CD4-positive, alpha-beta T cell (primary cell): ENCODE results near the gene GFPT1. TPM values are rescaled to one million over a fixed set of nuclear protein-coding genes. Genes with fewer than 3 reads are reported as not detected.

Experiments used
- ATAC-seq: fragments of 200-7000 bp; cut with Tn5 transposase; one replicate; pipeline ENCODE4 v1.10.0; 2022; ENCODE audit warnings: mild to moderate bottlenecking; ENCODE audit not compliant: poor library complexity
- CTCF ChIA-PET: fragments of 350-600 bp; sonication (Branson Sonifier 250); formaldehyde crosslinking; loops from one replicate; lab custom pipeline; 2021; ENCODE audit warnings: antibody characterized with exemption, inconsistent platforms; lab: Charles Lee
- POLR2A ChIA-PET: fragments of 350-600 bp; sonication (Branson Sonifier 250); formaldehyde crosslinking; loops from one replicate; lab custom pipeline; 2021; ENCODE audit warnings: antibody characterized with exemption, inconsistent platforms; lab: Charles Lee
- DNase-seq, 14 experiments: peaks; one replicate each; pipeline ENCODE4 v3.0.0-alpha.2; 2013 to 2020; ENCODE audit warnings: mixed read lengths in 2 of 14
- H3K27ac ChIP-seq, 2 donors: one replicate each; pipeline versions ENCODE4 v1.5.1 to v1.7.0; 2013; ENCODE audit warnings: low read length in 2 of 2, low read depth in 1 of 2, mild to moderate bottlenecking in 1 of 2
- H3K27me3 ChIP-seq, 2 experiments: 1 replicate in 1 of 2; 2 replicates in 1 of 2; pipeline versions ENCODE4 v1.6.1 to v1.7.0; 2013; ENCODE audit warnings: low read length in 2 of 2, control low read depth in 1 of 2, mild to moderate bottlenecking in 1 of 2, moderate library complexity in 1 of 2; ENCODE audit not compliant: insufficient read depth in 2 of 2, control insufficient read depth in 1 of 2
- H3K36me3 ChIP-seq: one replicate; pipeline ENCODE4 v1.6.1; 2013; ENCODE audit warnings: low read length, control low read depth; ENCODE audit not compliant: insufficient read depth
- H3K4me1 ChIP-seq: one replicate; pipeline ENCODE4 v1.6.1; 2013; ENCODE audit warnings: low read length, control low read depth; ENCODE audit not compliant: insufficient read depth
- H3K4me3 ChIP-seq: one replicate; pipeline ENCODE4 v1.5.1; 2013; ENCODE audit warnings: mild to moderate bottlenecking, low read length, moderate library complexity
- H3K9me3 ChIP-seq, 2 experiments: 1 replicate in 1 of 2; 2 replicates in 1 of 2; pipeline versions ENCODE4 v1.6.1 to v1.7.0; 2013; ENCODE audit warnings: low read length in 2 of 2, mild to moderate bottlenecking in 2 of 2, control low read depth in 1 of 2, moderate library complexity in 1 of 2; ENCODE audit not compliant: control insufficient read depth in 1 of 2, insufficient read depth in 1 of 2
- H3K27ac Mint-ChIP-seq: one replicate; pipeline ENCODE4 v1.8.0; 2020; ENCODE audit warnings: mixed read lengths
- H3K27me3 Mint-ChIP-seq: one replicate; pipeline ENCODE4 v1.8.0; 2021; ENCODE audit warnings: mixed read lengths
- H3K36me3 Mint-ChIP-seq: one replicate; pipeline ENCODE4 v1.8.0; 2021; ENCODE audit warnings: low read depth, mixed read lengths
- H3K4me1 Mint-ChIP-seq: one replicate; pipeline ENCODE4 v1.8.0; 2021; ENCODE audit warnings: low read depth, mixed read lengths
- H3K4me3 Mint-ChIP-seq: one replicate; pipeline ENCODE4 v1.8.0; 2020; ENCODE audit warnings: mild to moderate bottlenecking, mixed read lengths
- H3K9me3 Mint-ChIP-seq: one replicate; pipeline ENCODE4 v1.8.0; 2020; ENCODE audit warnings: mixed read lengths
- CTCF ChIP-seq: fragments of 200-600 bp; IDR thresholded peaks from one replicate; pipeline ENCODE4 v1.8.0; 2022; ENCODE audit warnings: antibody characterized with exemption, mild to moderate bottlenecking
- intact Hi-C, 2 experiments: fragments of 100-400 bp; cut with DNase I in 1 of 2; cut with micrococcal nuclease in 1 of 2; formaldehyde crosslinking; loops; one replicate each; pipeline versions ENCODE4 v1.15.1 to v1.9.0; 2023 to 2025; cut with DNase I, micrococcal nuclease
- total RNA-seq, 174 experiments: library from RNA in 2 of 174; stranded (reverse) in 2 of 174; gene quantifications; one replicate each; pipeline ENCODE4 v1.2.3 and lab custom pipeline; 2021 to 2026

Gene GFPT1
- total RNA-seq, 2 experiments from 2014 or later = 17.6 to 18.3 TPM

- ChIA-PET CTCF (no interaction called here), POLR2A (no interaction called here)
- intact Hi-C loops = no loop called here
These were observed 8.8 kb upstream of the GFPT1 start for GRCh38 chr2:69395866-69396265.

GRCh38 chr2:69393963-69394362 is 6.9 kb upstream of the GFPT1 start:
- CTCF ChIA-PET = no interaction called here
- no peak for ATAC-seq

More at GRCh38 chr2:69395866-69396265, 8.8 kb upstream of the GFPT1 start:
- Mint-ChIP-seq H3K4me3 (no peak overlapping the region), H3K4me1 (no peaks in the 10 kb centered on the region), H3K27me3 (no peaks in the 10 kb centered on the region), H3K36me3 (peaks cover 60% of the 10 kb centered on the region), H3K9me3 (no peaks in the 10 kb centered on the region), H3K27ac (no peak overlapping the region)
- Histone ChIP-seq H3K4me3 (no peak overlapping the region), H3K27ac (no peak overlapping the region), H3K9me3 (no peaks in the 10 kb centered on the region), H3K4me1 (no peaks in the 10 kb centered on the region), H3K27me3 (no peaks in the 10 kb centered on the region), H3K36me3 (peaks cover 21% of the 10 kb centered on the region)
- DNase-seq (no peak), ATAC-seq (no peak)
- TF ChIP-seq CTCF = no peak

GRCh38 chr2:69390471-69390870 is 3.4 kb upstream of the GFPT1 start:
- POLR2A ChIA-PET = interaction anchor here (0.6 to 2.2 kb wide), 2 partner anchors 47 to 903 kb away, joined by 3 to 11 read pairs; partner anchors contain the start of gene NFU1
- Mint-ChIP-seq H3K27ac (no peak overlapping the region), H3K9me3 (no peaks in the 10 kb centered on the region), H3K4me3 (no peak overlapping the region), H3K27me3 (no peaks in the 10 kb centered on the region), H3K36me3 (peaks cover 16% of the 10 kb centered on the region), H3K4me1 (peaks cover 27% of the 10 kb centered on the region)
- Histone ChIP-seq H3K4me1 (peaks cover 13% of the 10 kb centered on the region), H3K4me3 (no peak overlapping the region), H3K27me3 (no peaks in the 10 kb centered on the region), H3K36me3 (peaks cover 2% of the 10 kb centered on the region), H3K27ac (no peak overlapping the region), H3K9me3 (no peaks in the 10 kb centered on the region)
- CTCF ChIA-PET = interaction anchor here (0.9 to 1.6 kb wide), 3 partner anchors 8 to 15 kb away, joined by 3 to 4 read pairs (median 4); no protein-coding TSS in a partner anchor
- ATAC-seq (no peak), DNase-seq (peak in 2 of 14 experiments; percentile 11 to 31)
- no peak for TF ChIP-seq CTCF
- intact Hi-C loops = no loop called here

More at GRCh38 chr2:69393963-69394362, 6.9 kb upstream of the GFPT1 start:
- no peaks in the 10 kb centered on the region for H3K4me1 Mint-ChIP-seq
- peaks cover 41% of the 10 kb centered on the region for H3K36me3 Mint-ChIP-seq
- no peak overlapping the region for H3K4me3 Mint-ChIP-seq
- Histone ChIP-seq H3K4me3 (no peak overlapping the region), H3K27me3 (no peaks in the 10 kb centered on the region), H3K27ac (no peak overlapping the region), H3K9me3 (no peaks in the 10 kb centered on the region), H3K36me3 (peaks cover 15% of the 10 kb centered on the region), H3K4me1 (no peaks in the 10 kb centered on the region)
- no peak overlapping the region for H3K27ac Mint-ChIP-seq
- POLR2A ChIA-PET = no interaction called here
- TF ChIP-seq CTCF = no peak
- intact Hi-C loops = no loop called here
- no peaks in the 10 kb centered on the region for H3K27me3 Mint-ChIP-seq
- no peaks in the 10 kb centered on the region for H3K9me3 Mint-ChIP-seq
- no peak for DNase-seq
